Gastroesophageal sphincter (tissue), 4 donors: ENCODE measurements around the gene PLCG2. TPM values are rescaled to one million over a fixed set of nuclear protein-coding genes. Genes with fewer than 3 reads are reported as not detected.

Experiments used
- ATAC-seq: fragments of 150-250 bp; one replicate; pipeline ENCODE4 v1.9.1; 2016; ENCODE audit warnings: mild to moderate bottlenecking, moderate library complexity
- H3K27ac ChIP-seq, 4 donors: fragments of 200-600 bp; sonication (generic) in 3 of 4; 1 replicate in 3 of 4; 2 replicates in 1 of 4; pipeline ENCODE4 v1.5.1; 2016 to 2019
- H3K27me3 ChIP-seq: fragments of 200-600 bp; sonication (generic); one replicate; pipeline ENCODE4 v1.5.1; 2019
- H3K36me3 ChIP-seq, 2 donors: fragments of 200-600 bp; sonication (generic); one replicate each; pipeline ENCODE4 v1.5.1; 2019; ENCODE audit warnings: control low read depth in 1 of 2
- H3K4me1 ChIP-seq, 3 donors: fragments of 200-600 bp; sonication (generic); 1 replicate in 2 of 3; 2 replicates in 1 of 3; pipeline ENCODE4 v1.5.1; 2016 to 2019; ENCODE audit warnings: control low read depth in 2 of 3
- H3K4me3 ChIP-seq, 2 donors: fragments of 200-600 bp; sonication (generic); one replicate each; pipeline ENCODE4 v1.5.1; 2019; ENCODE audit warnings: mild to moderate bottlenecking in 1 of 2, moderate library complexity in 1 of 2
- H3K9me3 ChIP-seq, 3 donors: fragments of 200-600 bp; sonication (generic); one replicate each; pipeline ENCODE4 v1.5.1; 2017 to 2019; ENCODE audit warnings: control low read depth in 2 of 3
- EP300 ChIP-seq: sonication (generic); formaldehyde crosslinking; IDR thresholded peaks from one replicate; pipeline ENCODE4 v1.6.1; 2017; ENCODE audit warnings: antibody characterized with exemption, mild to moderate bottlenecking
- POLR2A ChIP-seq, 2 donors: fragments of 450-650 bp; IDR thresholded peaks; one replicate each; pipeline ENCODE4 v1.6.1; 2017; ENCODE audit warnings: antibody characterized with exemption in 2 of 2, mild to moderate bottlenecking in 2 of 2, moderate library complexity in 1 of 2
- POLR2AphosphoS5 ChIP-seq: sonication (generic); formaldehyde crosslinking; IDR thresholded peaks from one replicate; pipeline ENCODE4 v1.6.1; 2017; ENCODE audit warnings: antibody characterized with exemption
- WGBS, 2 donors: methylation state at CpG; one replicate each; pipeline ENCODE4 v1.1.5; 2018; ENCODE audit warnings: low coverage in 1 of 2; 5-methylcytosine and 5-hydroxymethylcytosine counted together
- total RNA-seq, 4 donors: library from RNA; depleted of rRNA; stranded (reverse); fragments of >200 nt; gene quantifications; one replicate each; pipeline ENCODE4 v1.1.0, GENCODE V29; 2016
- TF ChIP-seq, protein P1 (sequence below), 4 experiments: fragments of 200-600 bp in 2 of 4; fragments of 450-650 bp in 2 of 4; sonication (generic) in 1 of 4; IDR thresholded peaks; one replicate each; pipeline ENCODE4 v1.5.1; 2017 to 2019; ENCODE audit warnings: antibody characterized with exemption in 4 of 4, mild to moderate bottlenecking in 2 of 4, moderate library complexity in 2 of 4

PLCG2 gene
- total RNA-seq, 4 donors from 2014 or later, result 6.2 to 11.4 (median 8.1) TPM

- H3K27ac ChIP-seq, result no peak overlapping the region
- no peak for TF ChIP-seq EP300
- TF ChIP-seq, protein P1, sequence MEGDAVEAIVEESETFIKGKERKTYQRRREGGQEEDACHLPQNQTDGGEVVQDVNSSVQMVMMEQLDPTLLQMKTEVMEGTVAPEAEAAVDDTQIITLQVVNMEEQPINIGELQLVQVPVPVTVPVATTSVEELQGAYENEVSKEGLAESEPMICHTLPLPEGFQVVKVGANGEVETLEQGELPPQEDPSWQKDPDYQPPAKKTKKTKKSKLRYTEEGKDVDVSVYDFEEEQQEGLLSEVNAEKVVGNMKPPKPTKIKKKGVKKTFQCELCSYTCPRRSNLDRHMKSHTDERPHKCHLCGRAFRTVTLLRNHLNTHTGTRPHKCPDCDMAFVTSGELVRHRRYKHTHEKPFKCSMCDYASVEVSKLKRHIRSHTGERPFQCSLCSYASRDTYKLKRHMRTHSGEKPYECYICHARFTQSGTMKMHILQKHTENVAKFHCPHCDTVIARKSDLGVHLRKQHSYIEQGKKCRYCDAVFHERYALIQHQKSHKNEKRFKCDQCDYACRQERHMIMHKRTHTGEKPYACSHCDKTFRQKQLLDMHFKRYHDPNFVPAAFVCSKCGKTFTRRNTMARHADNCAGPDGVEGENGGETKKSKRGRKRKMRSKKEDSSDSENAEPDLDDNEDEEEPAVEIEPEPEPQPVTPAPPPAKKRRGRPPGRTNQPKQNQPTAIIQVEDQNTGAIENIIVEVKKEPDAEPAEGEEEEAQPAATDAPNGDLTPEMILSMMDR (IDR thresholded peaks at IDR 0.05), result no peak
- no peak for TF ChIP-seq POLR2AphosphoS5
- no peak for TF ChIP-seq POLR2A (IDR thresholded peaks at IDR 0.05)
- WGBS, 2 donors, result 60 to 96% methylated on average over 1 to 2 of the region's 5 CpGs
- H3K4me3 ChIP-seq, result no peak overlapping the region
- no peaks in the 10 kb centered on the region for H3K9me3 ChIP-seq
- no peaks in the 10 kb centered on the region for H3K4me1 ChIP-seq
- no peaks in the 10 kb centered on the region for H3K27me3 ChIP-seq
- ATAC-seq, result no peak
- H3K36me3 ChIP-seq, result no peaks in the 10 kb centered on the region
Observed at GRCh38 chr16:81987706-81988105, 208.6 kb downstream of the PLCG2 start.

GRCh38 chr16:81992859-81993258 lies 213.8 kb downstream of the PLCG2 start:
- no peaks in the 10 kb centered on the region for H3K9me3 ChIP-seq
- H3K27me3 ChIP-seq, result no peaks in the 10 kb centered on the region
- TF ChIP-seq EP300 (no peak), POLR2AphosphoS5 (no peak), POLR2A (IDR thresholded peaks at IDR 0.05) (no peak)
- TF ChIP-seq, protein P1 (IDR thresholded peaks at IDR 0.05), result no peak
- H3K36me3 ChIP-seq, result no peaks in the 10 kb centered on the region
- H3K4me3 ChIP-seq, result no peak overlapping the region
- H3K27ac ChIP-seq, result no peak overlapping the region
- peaks cover 0 to 13% (median 5%) of the 10 kb centered on the region in 3 donors for H3K4me1 ChIP-seq
- WGBS, 2 donors, result 0 to 14% methylated on average over 1 of the region's 3 CpGs
- ATAC-seq, result no peak

DNA sequence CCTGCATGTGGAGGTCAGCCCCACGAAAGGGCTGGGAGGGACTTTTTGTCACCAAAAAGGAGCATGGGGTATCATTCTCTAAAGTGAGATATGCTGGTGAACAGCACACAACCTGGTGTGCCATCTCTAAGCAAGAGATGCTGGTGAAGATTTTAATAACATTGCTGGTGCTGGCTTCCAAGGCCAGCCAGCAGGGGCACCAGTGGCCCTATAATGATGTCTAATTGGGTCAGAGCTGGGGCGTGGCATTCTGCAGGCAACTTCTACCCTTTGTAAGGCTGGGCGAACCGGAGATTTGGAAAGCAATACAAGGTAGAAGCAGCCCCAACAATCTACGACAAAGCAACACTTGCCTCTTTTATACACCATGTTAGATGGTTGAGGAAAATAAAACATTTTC lies 215.4 kb downstream of the PLCG2 start:
- H3K27ac ChIP-seq, result no peak overlapping the region
- ATAC-seq, result no peak
- TF ChIP-seq POLR2A (IDR thresholded peaks at IDR 0.05) (no peak), EP300 (no peak), POLR2AphosphoS5 (no peak)
- TF ChIP-seq, protein P1 (IDR thresholded peaks at IDR 0.05), result no peak

GRCh38 chr16:81995651-81996050 lies 216.6 kb downstream of the PLCG2 start:
- Histone ChIP-seq H3K4me1 (peaks cover 0 to 14% (median 5%) of the 10 kb centered on the region in 3 donors), H3K27me3 (no peaks in the 10 kb centered on the region), H3K27ac (no peak overlapping the region), H3K4me3 (no peak overlapping the region), H3K9me3 (no peaks in the 10 kb centered on the region), H3K36me3 (peaks cover 0 to 5% of the 10 kb centered on the region in 2 donors)
- 52 to 68% methylated on average over 3 of the region's 3 CpGs for WGBS, 2 donors
- no peak for TF ChIP-seq POLR2A (IDR thresholded peaks at IDR 0.05)
- no peak for ATAC-seq

More for the DNA sequence above, 215.4 kb downstream of the PLCG2 start:
- no peaks in the 10 kb centered on the region for H3K9me3 ChIP-seq
- H3K4me3 ChIP-seq, result no peak overlapping the region
- no peaks in the 10 kb centered on the region for H3K27me3 ChIP-seq
- 93% methylated on average over 5 of the region's 5 CpGs; no CpG with 5 or more reads in 1 of the 2 donors for WGBS, 2 donors
- H3K36me3 ChIP-seq, result peaks cover 0 to 4% of the 10 kb centered on the region in 2 donors
- H3K4me1 ChIP-seq, result peaks cover 0 to 14% (median 5%) of the 10 kb centered on the region in 3 donors

- Histone ChIP-seq H3K4me1 (peaks cover 0 to 14% (median 5%) of the 10 kb centered on the region in 3 donors), H3K4me3 (no peak overlapping the region), H3K27ac (peak overlapping the region in 3 of 4 donors; percentile 6 to 57 (median 46)), H3K27me3 (no peaks in the 10 kb centered on the region), H3K9me3 (no peaks in the 10 kb centered on the region), H3K36me3 (peaks cover 0 to 5% of the 10 kb centered on the region in 2 donors)
- TF ChIP-seq POLR2AphosphoS5 (peak; percentile 14), EP300 (no peak)
- TF ChIP-seq, protein P1 (IDR thresholded peaks at IDR 0.05), result peak in 2 of 4 experiments; percentile 3 to 26
- peak; percentile 35 for ATAC-seq
- WGBS, 2 donors, result 36 to 44% methylated on average over 7 to 11 of the region's 11 CpGs
Observed at GRCh38 chr16:81996664-81997509, 217.8 kb downstream of the PLCG2 start.
